Kidney epithelial cell (primary cell): ENCODE results near the gene SLC44A2. TPM values are rescaled to one million over a fixed set of nuclear protein-coding genes. Genes with fewer than 3 reads are reported as not detected.

ENCODE experiments used
- DNase-seq: peaks from one replicate; pipeline ENCODE4 v3.0.0-alpha.2; 2010; ENCODE audit warnings: low read depth
- H3K27me3 ChIP-seq: 2 replicates; pipeline ENCODE4 v1.6.0; 2011; ENCODE audit warnings: low read length; ENCODE audit not compliant: control insufficient read depth, insufficient read depth
- H3K36me3 ChIP-seq: 2 replicates; pipeline ENCODE4 v1.5.1; 2011; ENCODE audit warnings: low read length; ENCODE audit not compliant: control insufficient read depth, insufficient read depth
- H3K4me3 ChIP-seq: 2 replicates; pipeline ENCODE4 v1.5.1; 2011; ENCODE audit warnings: low read depth, mild to moderate bottlenecking, control low read depth, low read length
- CTCF ChIP-seq: IDR thresholded peaks from 2 replicates; pipeline ENCODE4 v1.5.1; 2011; ENCODE audit warnings: mild to moderate bottlenecking, moderate library complexity, low read length, control low read depth, inconsistent platforms; ENCODE audit not compliant: insufficient read depth, poor library complexity, severe bottlenecking
- total RNA-seq: library from RNA; depleted of rRNA; stranded (reverse); fragments of >200 nt; gene quantifications from 2 replicates; pipeline ENCODE4 v1.2.3, GENCODE V29; 2015

Gene SLC44A2
- total RNA-seq, 1 donor from 2014 or later: 88.5 TPM

DNA sequence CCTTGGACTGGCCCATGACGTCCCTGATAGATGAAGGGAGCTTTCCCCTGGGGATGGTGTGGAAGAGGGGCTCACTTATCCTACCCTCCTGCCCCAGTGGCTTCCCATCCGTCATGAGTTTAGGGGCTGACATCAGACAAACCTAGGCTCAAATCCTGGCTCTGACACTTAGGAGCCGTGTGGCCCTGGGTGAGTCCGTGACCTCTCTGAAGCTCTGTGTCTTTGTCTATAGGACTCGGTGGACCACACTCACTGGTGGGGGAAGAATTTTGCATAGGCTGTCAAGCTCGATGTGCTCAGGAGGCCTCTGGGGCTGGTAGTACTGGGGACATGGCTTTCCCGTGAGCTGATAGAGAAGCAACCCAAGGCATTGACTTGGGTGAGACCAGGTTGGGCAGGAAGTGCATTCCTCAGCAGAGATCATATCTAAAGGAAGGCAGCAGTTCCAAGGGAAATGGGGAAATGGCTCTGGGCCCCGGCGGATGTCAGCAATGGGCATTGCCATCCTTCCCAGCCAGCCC lies 20.8 kb upstream of the SLC44A2 start:
- no peak for TF ChIP-seq CTCF
- no peak overlapping the region for H3K4me3 ChIP-seq
- H3K36me3 ChIP-seq: no peaks in the 10 kb centered on the region
- DNase-seq: no peak
- H3K27me3 ChIP-seq: no peaks in the 10 kb centered on the region

- no peaks in the 10 kb centered on the region for H3K36me3 ChIP-seq
- H3K27me3 ChIP-seq: no peaks in the 10 kb centered on the region
- DNase-seq: no peak
- no peak for TF ChIP-seq CTCF
- no peak overlapping the region for H3K4me3 ChIP-seq
Measured at GRCh38 chr19:10611907-10612306, 13.4 kb upstream of the SLC44A2 start.

- DNase-seq: no peak
- no peaks in the 10 kb centered on the region for H3K36me3 ChIP-seq
- TF ChIP-seq CTCF: no peak
- no peaks in the 10 kb centered on the region for H3K27me3 ChIP-seq
- H3K4me3 ChIP-seq: no peak overlapping the region
Measured at GRCh38 chr19:10612499-10613119, 12.7 kb upstream of the SLC44A2 start.

DNA sequence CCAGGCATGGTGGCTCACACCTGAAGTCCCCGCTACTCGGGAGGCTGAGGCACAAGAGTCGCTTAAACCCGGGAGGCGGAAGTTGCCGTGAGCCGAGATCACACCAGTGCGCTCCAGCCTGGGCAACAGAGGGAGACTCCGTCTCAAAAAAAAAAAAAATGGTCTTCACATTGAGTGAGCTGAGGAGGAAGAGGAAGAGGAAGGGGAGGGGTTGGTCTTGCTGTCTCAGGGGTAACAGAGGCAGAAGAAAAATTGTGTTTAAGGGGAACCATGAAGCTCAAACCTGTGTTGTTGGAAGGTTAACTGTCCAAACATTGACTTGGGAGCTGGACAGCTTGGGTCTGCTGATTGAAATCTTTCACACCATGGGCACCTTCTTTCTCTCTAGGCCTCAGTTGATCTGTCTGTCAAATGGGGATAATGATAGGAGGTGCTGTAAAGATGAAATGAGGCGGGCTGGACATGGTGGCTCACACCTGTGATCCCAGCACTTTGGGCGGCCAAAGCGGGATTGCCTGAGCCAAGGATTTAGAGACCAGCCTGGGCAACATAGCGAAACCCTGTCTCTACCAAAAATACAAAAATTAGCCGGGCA lies 9.8 kb upstream of the SLC44A2 start:
- H3K27me3 ChIP-seq: no peaks in the 10 kb centered on the region
- TF ChIP-seq CTCF: no peak
- H3K36me3 ChIP-seq: no peaks in the 10 kb centered on the region
- DNase-seq: no peak
- no peak overlapping the region for H3K4me3 ChIP-seq

DNA sequence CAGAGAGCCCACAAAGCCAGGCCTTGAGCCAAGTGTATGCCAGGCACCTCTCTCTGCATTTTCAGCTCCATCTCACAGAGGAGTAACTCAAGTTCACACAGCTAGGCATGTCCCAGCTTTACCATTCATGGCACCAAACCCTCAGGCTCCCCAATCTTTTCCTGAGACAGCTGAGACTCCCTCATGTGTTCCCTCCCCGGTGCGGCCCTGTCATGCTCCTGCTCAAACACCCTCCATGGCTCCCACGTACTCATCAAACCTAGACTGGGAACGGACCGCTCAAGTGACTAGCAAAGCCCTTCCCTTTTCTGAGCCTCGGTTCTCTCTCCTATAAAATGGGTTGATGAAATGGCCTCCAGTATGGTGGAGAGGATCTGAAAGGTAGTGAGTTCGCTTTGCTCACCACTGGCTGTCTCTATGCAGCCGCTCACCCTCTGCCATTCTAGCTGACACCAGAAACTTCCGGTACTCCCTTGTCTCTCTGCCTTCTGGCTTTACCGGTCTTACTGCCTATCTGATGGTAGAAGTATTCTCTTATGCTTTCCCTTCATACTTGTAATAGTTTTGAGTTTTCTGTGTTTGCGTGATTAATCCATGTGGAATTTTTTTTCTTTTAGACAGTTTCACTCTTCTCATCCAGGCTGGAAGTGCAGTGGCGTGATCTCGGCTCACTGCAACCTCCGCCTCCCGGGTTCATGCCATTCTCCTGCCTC lies 7.8 kb upstream of the SLC44A2 start:
- H3K4me3 ChIP-seq: no peak overlapping the region
- no peaks in the 10 kb centered on the region for H3K36me3 ChIP-seq
- no peak for TF ChIP-seq CTCF
- DNase-seq: peak; percentile 42
- no peaks in the 10 kb centered on the region for H3K27me3 ChIP-seq

- Histone ChIP-seq H3K27me3 (no peaks in the 10 kb centered on the region), H3K4me3 (no peak overlapping the region), H3K36me3 (no peaks in the 10 kb centered on the region)
- TF ChIP-seq CTCF: no peak
- DNase-seq: no peak
Measured at GRCh38 chr19:10618846-10619245, 6.5 kb upstream of the SLC44A2 start.
